WERI-Rb-1 (cell line): Measurements from ENCODE around the gene SMNDC1.

Experiments used
- DNase-seq: peaks from one replicate; pipeline ENCODE4 v3.0.0-alpha.2; 2020
- H3K27ac ChIP-seq: fragments of 250-450 bp; sonication (Bioruptor Pico); 2 replicates; pipeline ENCODE4 v1.5.1; 2020; ENCODE audit warnings: mild to moderate bottlenecking, moderate library complexity
- H3K27me3 ChIP-seq: fragments of 250-450 bp; sonication (Bioruptor Pico); 2 replicates; pipeline ENCODE4 v1.5.1; 2021; ENCODE audit warnings: mild to moderate bottlenecking, low read depth, moderate library complexity; ENCODE audit not compliant: insufficient read depth, severe bottlenecking
- H3K36me3 ChIP-seq: fragments of 250-450 bp; sonication (Bioruptor Pico); 2 replicates; pipeline ENCODE4 v1.5.1; 2020; ENCODE audit warnings: mild to moderate bottlenecking, moderate library complexity
- H3K4me3 ChIP-seq: 2 replicates; pipeline ENCODE4 v1.5.1; 2011; ENCODE audit warnings: low read depth, mild to moderate bottlenecking, control low read depth, low read length
- H3K9me3 ChIP-seq: fragments of 250-450 bp; sonication (Bioruptor Pico); 2 replicates; pipeline ENCODE4 v1.5.1; 2021; ENCODE audit warnings: mild to moderate bottlenecking, moderate library complexity; ENCODE audit not compliant: severe bottlenecking
- TF ChIP-seq, protein P1 (sequence below): IDR thresholded peaks from 2 replicates; pipeline ENCODE4 v1.5.1; 2011; ENCODE audit warnings: low read depth, mild to moderate bottlenecking, control low read depth, inconsistent platforms, low read length

Gene SMNDC1

DNA sequence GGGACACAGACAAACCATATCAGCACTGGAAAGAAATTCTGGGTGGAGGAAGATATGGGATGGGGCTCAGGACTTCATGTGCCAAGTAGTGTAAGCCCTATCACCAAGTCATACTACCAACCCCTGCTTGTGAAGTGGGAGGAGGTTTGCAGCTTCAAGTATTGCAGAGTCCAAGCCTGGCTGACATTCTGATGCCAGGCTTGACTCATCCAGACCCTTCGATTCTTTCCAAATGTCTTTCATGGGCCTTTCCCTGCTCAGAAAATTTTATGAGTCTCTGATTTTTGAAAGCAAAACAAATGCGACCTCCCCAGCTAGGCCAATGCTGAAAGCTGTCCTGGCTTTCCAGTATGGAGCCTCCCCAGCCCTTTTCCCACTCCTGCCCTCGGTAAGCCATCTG is 45.1 kb upstream of the SMNDC1 start:
- TF ChIP-seq, protein P1, sequence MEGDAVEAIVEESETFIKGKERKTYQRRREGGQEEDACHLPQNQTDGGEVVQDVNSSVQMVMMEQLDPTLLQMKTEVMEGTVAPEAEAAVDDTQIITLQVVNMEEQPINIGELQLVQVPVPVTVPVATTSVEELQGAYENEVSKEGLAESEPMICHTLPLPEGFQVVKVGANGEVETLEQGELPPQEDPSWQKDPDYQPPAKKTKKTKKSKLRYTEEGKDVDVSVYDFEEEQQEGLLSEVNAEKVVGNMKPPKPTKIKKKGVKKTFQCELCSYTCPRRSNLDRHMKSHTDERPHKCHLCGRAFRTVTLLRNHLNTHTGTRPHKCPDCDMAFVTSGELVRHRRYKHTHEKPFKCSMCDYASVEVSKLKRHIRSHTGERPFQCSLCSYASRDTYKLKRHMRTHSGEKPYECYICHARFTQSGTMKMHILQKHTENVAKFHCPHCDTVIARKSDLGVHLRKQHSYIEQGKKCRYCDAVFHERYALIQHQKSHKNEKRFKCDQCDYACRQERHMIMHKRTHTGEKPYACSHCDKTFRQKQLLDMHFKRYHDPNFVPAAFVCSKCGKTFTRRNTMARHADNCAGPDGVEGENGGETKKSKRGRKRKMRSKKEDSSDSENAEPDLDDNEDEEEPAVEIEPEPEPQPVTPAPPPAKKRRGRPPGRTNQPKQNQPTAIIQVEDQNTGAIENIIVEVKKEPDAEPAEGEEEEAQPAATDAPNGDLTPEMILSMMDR, result no peak
- Histone ChIP-seq H3K4me3 (no peak overlapping the region), H3K36me3 (no peaks in the 10 kb centered on the region)

DNA sequence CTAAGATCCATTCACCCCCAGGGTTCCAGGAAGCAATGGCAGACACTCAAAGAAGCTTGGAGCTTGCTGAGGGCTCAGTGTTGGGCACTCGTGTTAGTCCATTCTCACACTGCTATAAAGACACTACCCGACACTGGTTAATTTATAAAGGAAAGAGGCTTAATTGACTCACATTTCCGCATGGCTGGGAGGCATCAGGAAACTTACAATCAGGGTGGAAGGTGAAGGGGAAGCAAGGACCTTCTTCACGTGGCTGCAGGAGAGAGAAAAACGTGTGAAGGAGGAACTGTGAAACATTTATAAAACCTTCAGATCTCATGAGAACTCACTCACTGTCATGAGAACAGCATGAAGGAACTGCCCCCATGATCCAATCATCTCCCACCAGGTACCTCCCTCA is 44.7 kb upstream of the SMNDC1 start:
- TF ChIP-seq, protein P1, result no peak
- no peak for DNase-seq
- H3K9me3 ChIP-seq, result no peaks in the 10 kb centered on the region
- no peak overlapping the region for H3K27ac ChIP-seq
- no peak overlapping the region for H3K4me3 ChIP-seq
- H3K27me3 ChIP-seq, result no peaks in the 10 kb centered on the region
- no peaks in the 10 kb centered on the region for H3K36me3 ChIP-seq

More for the DNA sequence above, 45.1 kb upstream of the SMNDC1 start:
- no peaks in the 10 kb centered on the region for H3K27me3 ChIP-seq
- no peak for DNase-seq
- H3K27ac ChIP-seq, result no peak overlapping the region
- no peaks in the 10 kb centered on the region for H3K9me3 ChIP-seq

- H3K27ac ChIP-seq, result no peak overlapping the region
- no peaks in the 10 kb centered on the region for H3K36me3 ChIP-seq
- no peak overlapping the region for H3K4me3 ChIP-seq
- TF ChIP-seq, protein P1, result no peak
- no peaks in the 10 kb centered on the region for H3K27me3 ChIP-seq
- H3K9me3 ChIP-seq, result no peaks in the 10 kb centered on the region
- no peak for DNase-seq
Measured at GRCh38 chr10:110348336-110348735, 43.6 kb upstream of the SMNDC1 start.

DNA sequence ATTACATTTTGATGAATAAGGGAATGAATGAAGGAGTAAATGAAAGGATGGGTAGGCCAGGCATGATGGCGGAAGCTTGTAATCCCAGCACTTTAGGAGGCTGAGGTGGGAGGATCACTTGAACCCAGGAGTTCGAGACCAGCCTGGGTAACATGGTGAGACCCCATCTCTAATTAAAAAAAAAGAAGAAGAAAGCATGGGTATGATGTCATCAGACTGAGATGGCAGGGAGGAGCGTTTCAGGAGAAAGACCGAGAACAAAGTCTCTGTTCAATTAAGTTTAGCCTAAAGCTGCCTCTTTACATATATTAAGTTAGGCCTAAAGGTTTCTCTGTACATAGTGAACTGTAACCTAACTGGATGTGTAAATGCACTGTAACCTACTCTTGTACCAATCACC is 42.2 kb upstream of the SMNDC1 start:
- no peaks in the 10 kb centered on the region for H3K27me3 ChIP-seq
- TF ChIP-seq, protein P1, result no peak
- H3K9me3 ChIP-seq, result no peaks in the 10 kb centered on the region
- no peak overlapping the region for H3K4me3 ChIP-seq
- H3K36me3 ChIP-seq, result no peaks in the 10 kb centered on the region
- DNase-seq, result no peak
- no peak overlapping the region for H3K27ac ChIP-seq

DNA sequence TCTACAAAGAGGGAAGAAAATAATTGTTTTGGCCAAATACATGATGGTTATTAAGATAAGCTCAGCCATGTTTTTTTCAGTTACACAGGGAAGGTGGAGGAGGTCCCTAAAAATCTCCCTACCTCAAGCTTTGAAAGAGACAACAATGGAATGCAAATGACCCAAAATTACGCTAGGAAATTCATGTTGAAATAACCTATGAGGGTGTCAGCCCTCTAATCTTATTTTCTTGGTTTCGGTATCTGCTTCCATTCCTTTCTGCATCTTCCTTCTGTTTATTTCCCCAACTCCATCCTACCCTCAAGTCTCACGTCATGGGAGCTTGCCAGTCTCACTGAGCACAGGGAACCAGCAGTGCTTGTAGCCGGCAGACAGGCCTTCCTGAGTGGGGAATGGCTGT is 40.6 kb upstream of the SMNDC1 start:
- no peak overlapping the region for H3K4me3 ChIP-seq
- no peak overlapping the region for H3K27ac ChIP-seq
- no peak for DNase-seq
- TF ChIP-seq, protein P1, result no peak
- no peaks in the 10 kb centered on the region for H3K9me3 ChIP-seq
- no peaks in the 10 kb centered on the region for H3K36me3 ChIP-seq
- H3K27me3 ChIP-seq, result no peaks in the 10 kb centered on the region

- H3K27me3 ChIP-seq, result no peaks in the 10 kb centered on the region
- no peaks in the 10 kb centered on the region for H3K36me3 ChIP-seq
- TF ChIP-seq, protein P1, result no peak
- H3K9me3 ChIP-seq, result no peaks in the 10 kb centered on the region
- DNase-seq, result no peak
- no peak overlapping the region for H3K4me3 ChIP-seq
- no peak overlapping the region for H3K27ac ChIP-seq
Measured at GRCh38 chr10:110344622-110345021, 39.9 kb upstream of the SMNDC1 start.
